ENCODE measurements around the gene FRMD5. TPM values are rescaled to one million over a fixed set of nuclear protein-coding genes. Genes with fewer than 3 reads are reported as not detected.

Gene FRMD5
- polyA plus RNA-seq, 3 donors = not detected

GRCh38 chr15:43889042-43889441, 306.0 kb downstream of the FRMD5 start:
- H3K4me1 Mint-ChIP-seq = no peaks in the 10 kb centered on the region
- TF ChIP-seq CTCF (IDR thresholded peaks at IDR 0.05) = no peak
- H3K9ac ChIP-seq (ENCODE audit: insufficient read depth, low read length, poor library complexity, severe bottlenecking) = no peak overlapping the region
- H3K4me3 ChIP-seq (replicated peaks in 1 of 3; ENCODE audit: low read depth in 2 of 3, low read length in 3 of 3) = no peak overlapping the region
- WGBS (ENCODE audit: insufficient coverage) = 95% methylated on average over 2 of the region's 3 CpGs
- H3K27ac Mint-ChIP-seq = no peak overlapping the region
- no peaks in the 10 kb centered on the region for H3K27me3 ChIP-seq (ENCODE audit: control insufficient read depth in 2 of 2, insufficient read depth in 2 of 2, low read length in 2 of 2)
- no peak for DNase-seq
- H3K27ac ChIP-seq (ENCODE audit: low read depth in 1 of 2, low read length in 2 of 2) = no peak overlapping the region
- no peaks in the 10 kb centered on the region for H3K9me3 ChIP-seq (replicated peaks in 1 of 2; ENCODE audit: control insufficient read depth in 1 of 2, insufficient read depth in 1 of 2, low read length in 2 of 2)
- no peaks in the 10 kb centered on the region for H3K9me3 Mint-ChIP-seq
- H3K27me3 Mint-ChIP-seq (ENCODE audit: low read depth in 3 of 3) = no peaks in the 10 kb centered on the region
- no peak overlapping the region for H3K4me3 Mint-ChIP-seq
- H2AFZ ChIP-seq (ENCODE audit: insufficient read depth, low read depth, low read length, poor library complexity, severe bottlenecking) = no peak overlapping the region
- H4K20me1 ChIP-seq (ENCODE audit: insufficient read depth, low read length) = no peaks in the 10 kb centered on the region
- intact Hi-C loops (cut with micrococcal nuclease) = no loop called here
- H3K36me3 Mint-ChIP-seq = peaks cover 3 to 17% of the 10 kb centered on the region in 2 donors
- H3K79me2 ChIP-seq (ENCODE audit: insufficient read depth, low read length) = no peaks in the 10 kb centered on the region
- H3K4me1 ChIP-seq (ENCODE audit: control insufficient read depth in 1 of 2, insufficient read depth in 2 of 2, low read length in 2 of 2) = no peaks in the 10 kb centered on the region
- no peak overlapping the region for H3K4me2 ChIP-seq (replicated peaks; ENCODE audit: extremely low read depth, low read length, poor library complexity, severe bottlenecking)
- no peaks in the 10 kb centered on the region for H3K36me3 ChIP-seq (replicated peaks in 1 of 2; ENCODE audit: control insufficient read depth in 1 of 2, insufficient read depth in 2 of 2, low read length in 2 of 2)

- Mint-ChIP-seq H3K4me3 (no peak overlapping the region), H3K9me3 (no peaks in the 10 kb centered on the region), H3K27me3 (ENCODE audit: low read depth in 3 of 3) (no peaks in the 10 kb centered on the region), H3K27ac (peak overlapping the region in 1 of 7 donors; percentile 80), H3K36me3 (peaks cover 9 to 25% of the 10 kb centered on the region in 2 donors), H3K4me1 (no peaks in the 10 kb centered on the region)
- Histone ChIP-seq H3K4me3 (replicated peaks in 1 of 3; ENCODE audit: low read depth in 2 of 3, low read length in 3 of 3) (no peak overlapping the region), H3K4me2 (replicated peaks; ENCODE audit: extremely low read depth, low read length, poor library complexity, severe bottlenecking) (no peak overlapping the region), H3K9ac (ENCODE audit: insufficient read depth, low read length, poor library complexity, severe bottlenecking) (no peak overlapping the region), H3K79me2 (ENCODE audit: insufficient read depth, low read length) (no peaks in the 10 kb centered on the region), H3K4me1 (ENCODE audit: control insufficient read depth in 1 of 2, insufficient read depth in 2 of 2, low read length in 2 of 2) (no peaks in the 10 kb centered on the region), H3K9me3 (replicated peaks in 1 of 2; ENCODE audit: control insufficient read depth in 1 of 2, insufficient read depth in 1 of 2, low read length in 2 of 2) (no peaks in the 10 kb centered on the region), H2AFZ (ENCODE audit: insufficient read depth, low read depth, low read length, poor library complexity, severe bottlenecking) (no peak overlapping the region), H3K27me3 (ENCODE audit: control insufficient read depth in 2 of 2, insufficient read depth in 2 of 2, low read length in 2 of 2) (no peaks in the 10 kb centered on the region), H4K20me1 (ENCODE audit: insufficient read depth, low read length) (no peaks in the 10 kb centered on the region), H3K27ac (ENCODE audit: low read depth in 1 of 2, low read length in 2 of 2) (no peak overlapping the region), H3K36me3 (replicated peaks in 1 of 2; ENCODE audit: control insufficient read depth in 1 of 2, insufficient read depth in 2 of 2, low read length in 2 of 2) (no peaks in the 10 kb centered on the region)
- DNase-seq = no peak
- 90% methylated on average over 1 of the region's 5 CpGs for WGBS (ENCODE audit: insufficient coverage)
- intact Hi-C loops (cut with micrococcal nuclease) = no loop called here
- no peak for TF ChIP-seq CTCF (IDR thresholded peaks at IDR 0.05)
Measured at GRCh38 chr15:43887901-43888300, 307.2 kb downstream of the FRMD5 start.
